Progenitor cell of endocrine pancreas (in vitro differentiated cells): ENCODE measurements around the gene GUCY1A1. TPM values are rescaled to one million over a fixed set of nuclear protein-coding genes. Genes with fewer than 3 reads are reported as not detected.

Source experiments
- DNase-seq: peaks from one replicate; pipeline ENCODE4 v3.0.0; 2021; ENCODE audit warnings: low spot score; ENCODE audit not compliant: unreplicated experiment
- H3K27ac Mint-ChIP-seq: 2 replicates; pipeline ENCODE4 v1.8.0; 2021; ENCODE audit warnings: mild to moderate bottlenecking, moderate library complexity, mixed read lengths
- H3K27me3 Mint-ChIP-seq: 2 replicates; pipeline ENCODE4 v1.8.0; 2021; ENCODE audit warnings: mixed read lengths
- H3K36me3 Mint-ChIP-seq: 2 replicates; pipeline ENCODE4 v1.8.0; 2022; ENCODE audit warnings: mixed read lengths; ENCODE audit not compliant: insufficient read depth
- H3K4me1 Mint-ChIP-seq: 2 replicates; pipeline ENCODE4 v1.8.0; 2021; ENCODE audit warnings: low read depth, mixed read lengths
- H3K4me3 Mint-ChIP-seq: 2 replicates; pipeline ENCODE4 v1.8.0; 2021; ENCODE audit warnings: low read depth, mild to moderate bottlenecking, moderate library complexity, mixed read lengths
- H3K9me3 Mint-ChIP-seq: 2 replicates; pipeline ENCODE4 v1.8.0; 2021; ENCODE audit warnings: low read depth, mixed read lengths
- CTCF ChIP-seq: fragments of 200-600 bp; sonication (generic); IDR thresholded peaks from one replicate; pipeline ENCODE4 v1.5.0; 2021; ENCODE audit warnings: antibody characterized with exemption, mild to moderate bottlenecking; ENCODE audit not compliant: unreplicated experiment
- total RNA-seq: library from RNA; stranded (reverse); gene quantifications from 2 replicates; pipeline ENCODE4 v1.2.1, GENCODE V29; 2021

GUCY1A1 gene
- total RNA-seq, 1 donor from 2014 or later: 4.7 TPM

DNA sequence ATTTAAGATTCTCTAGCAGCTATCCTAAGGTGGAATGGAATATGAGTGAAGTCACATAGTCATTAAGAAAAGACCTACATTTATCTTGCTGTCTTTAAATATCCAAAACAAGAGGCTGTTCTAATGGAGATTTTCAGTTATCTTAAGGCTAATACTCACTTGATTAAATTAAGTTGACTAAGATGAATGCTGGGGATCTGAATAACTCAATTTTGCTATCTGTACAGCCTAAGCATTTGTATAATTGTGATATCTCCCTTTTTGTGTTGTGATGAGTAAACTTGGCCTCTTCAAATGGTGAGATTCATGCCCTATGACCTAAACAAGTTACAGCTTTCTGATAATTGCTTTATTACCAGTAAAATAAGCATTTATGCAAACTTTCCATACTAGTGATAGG is 13.6 kb upstream of the GUCY1A1 start:
- Mint-ChIP-seq H3K27me3 (no peaks in the 10 kb centered on the region), H3K4me1 (no peaks in the 10 kb centered on the region), H3K36me3 (peaks cover 2% of the 10 kb centered on the region), H3K9me3 (peaks cover 4% of the 10 kb centered on the region), H3K27ac (no peak overlapping the region), H3K4me3 (no peak overlapping the region)
- TF ChIP-seq CTCF: no peak
- no peak for DNase-seq

DNA sequence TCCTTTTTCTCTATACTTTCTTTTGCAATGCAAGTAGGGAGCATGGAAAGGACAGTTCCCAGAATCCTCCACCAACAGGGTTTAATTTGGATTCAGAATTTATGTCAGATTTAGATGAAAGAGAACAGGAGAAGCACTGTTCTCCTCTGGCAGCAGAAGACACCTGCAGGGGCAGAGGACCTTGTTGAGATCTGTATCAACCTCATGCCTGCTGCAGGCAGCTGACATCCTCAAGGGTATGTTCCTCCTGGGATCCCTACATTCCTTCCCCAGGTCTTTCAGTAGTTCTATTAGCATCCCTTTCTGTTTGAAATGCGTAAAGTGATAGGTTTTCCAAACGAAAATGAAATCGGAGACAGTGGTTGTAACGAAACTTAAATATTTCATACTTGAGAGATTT is 10.6 kb upstream of the GUCY1A1 start:
- H3K4me1 Mint-ChIP-seq: no peaks in the 10 kb centered on the region
- DNase-seq: no peak
- no peak overlapping the region for H3K4me3 Mint-ChIP-seq
- H3K9me3 Mint-ChIP-seq: peaks cover 4% of the 10 kb centered on the region
- H3K27ac Mint-ChIP-seq: peak overlapping the region; percentile 79
- TF ChIP-seq CTCF: no peak
- peaks cover 2% of the 10 kb centered on the region for H3K36me3 Mint-ChIP-seq
- no peaks in the 10 kb centered on the region for H3K27me3 Mint-ChIP-seq

DNA sequence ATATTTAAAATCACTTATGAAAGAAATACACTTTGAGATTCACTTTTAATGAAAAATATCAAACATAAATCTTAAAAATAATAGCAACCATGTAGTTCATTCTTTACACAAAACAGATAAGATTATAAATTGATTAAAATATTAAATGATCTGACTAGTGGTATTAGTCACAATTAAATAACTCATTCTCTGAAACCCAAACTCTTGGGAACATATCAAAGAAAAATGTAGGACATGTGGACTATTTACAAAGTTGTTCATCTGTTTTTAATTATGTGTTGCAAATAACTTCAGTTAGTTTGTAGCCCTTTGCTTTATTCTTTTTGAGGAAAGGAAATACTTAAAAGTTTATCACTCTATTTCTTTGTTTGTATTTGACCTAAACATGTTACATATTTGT is 9.5 kb upstream of the GUCY1A1 start:
- TF ChIP-seq CTCF: no peak
- peaks cover 4% of the 10 kb centered on the region for H3K9me3 Mint-ChIP-seq
- H3K4me3 Mint-ChIP-seq: no peak overlapping the region
- peaks cover 2% of the 10 kb centered on the region for H3K36me3 Mint-ChIP-seq
- H3K27ac Mint-ChIP-seq: no peak overlapping the region
- no peak for DNase-seq
- H3K4me1 Mint-ChIP-seq: no peaks in the 10 kb centered on the region
- no peaks in the 10 kb centered on the region for H3K27me3 Mint-ChIP-seq

- H3K4me3 Mint-ChIP-seq: no peak overlapping the region
- peaks cover 4% of the 10 kb centered on the region for H3K9me3 Mint-ChIP-seq
- no peak overlapping the region for H3K27ac Mint-ChIP-seq
- no peak for TF ChIP-seq CTCF
- no peak for DNase-seq
- H3K27me3 Mint-ChIP-seq: no peaks in the 10 kb centered on the region
- H3K4me1 Mint-ChIP-seq: no peaks in the 10 kb centered on the region
- peaks cover 2% of the 10 kb centered on the region for H3K36me3 Mint-ChIP-seq
Observed at GRCh38 chr4:155657985-155658680, 8.5 kb upstream of the GUCY1A1 start.

- Mint-ChIP-seq H3K27ac (no peak overlapping the region), H3K27me3 (peaks cover 3% of the 10 kb centered on the region), H3K4me1 (no peaks in the 10 kb centered on the region), H3K36me3 (peaks cover 2% of the 10 kb centered on the region), H3K4me3 (no peak overlapping the region), H3K9me3 (peaks cover 4% of the 10 kb centered on the region)
- TF ChIP-seq CTCF: no peak
- DNase-seq: no peak
Observed at GRCh38 chr4:155658681-155659064, 8.0 kb upstream of the GUCY1A1 start.
